Chondrocyte (in vitro differentiated cells): ENCODE data around the gene ZNF236. TPM values are rescaled to one million over a fixed set of nuclear protein-coding genes. Genes with fewer than 3 reads are reported as not detected.

Experiments
- DNase-seq: peaks from one replicate; pipeline ENCODE4 v3.0.0; 2021; ENCODE audit warnings: mixed read lengths, low spot score
- H3K27ac Mint-ChIP-seq: one replicate; pipeline ENCODE4 v1.8.0; 2021; ENCODE audit warnings: mild to moderate bottlenecking, moderate library complexity, mixed read lengths; ENCODE audit not compliant: unreplicated experiment
- H3K27me3 Mint-ChIP-seq: 2 replicates; pipeline ENCODE4 v1.8.0; 2021; ENCODE audit warnings: low read depth, mixed read lengths
- H3K36me3 Mint-ChIP-seq: 2 replicates; pipeline ENCODE4 v1.8.0; 2021; ENCODE audit warnings: low read depth, mixed read lengths
- H3K4me1 Mint-ChIP-seq: 2 replicates; pipeline ENCODE4 v1.8.0; 2021; ENCODE audit warnings: low read depth, mild to moderate bottlenecking, mixed read lengths
- H3K4me3 Mint-ChIP-seq: one replicate; pipeline ENCODE4 v1.8.0; 2021; ENCODE audit warnings: mild to moderate bottlenecking, moderate library complexity, mixed read lengths; ENCODE audit not compliant: unreplicated experiment
- H3K9me3 Mint-ChIP-seq: 2 replicates; pipeline ENCODE4 v1.8.0; 2021; ENCODE audit warnings: low read depth, mixed read lengths
- CTCF ChIP-seq: fragments of 200-600 bp; sonication (generic); IDR thresholded peaks from 2 replicates; pipeline ENCODE4 v1.5.0; 2021; ENCODE audit warnings: antibody characterized with exemption, mild to moderate bottlenecking, moderate library complexity
- total RNA-seq: library from RNA; stranded (reverse); gene quantifications from 3 replicates; pipeline ENCODE4 v1.2.1, GENCODE V29; 2021

ZNF236 gene
- total RNA-seq, 1 donor from 2014 or later = 14.3 TPM

GRCh38 chr18:76993573-76993972 lies 171.2 kb downstream of the ZNF236 start:
- Mint-ChIP-seq H3K27ac (no peak overlapping the region), H3K4me1 (no peaks in the 10 kb centered on the region), H3K9me3 (no peaks in the 10 kb centered on the region), H3K36me3 (no peaks in the 10 kb centered on the region), H3K27me3 (peaks cover 9% of the 10 kb centered on the region), H3K4me3 (no peak overlapping the region)
- no peak for DNase-seq
- TF ChIP-seq CTCF = no peak

GRCh38 chr18:76994086-76994654 lies 171.8 kb downstream of the ZNF236 start:
- peak overlapping the region; percentile 3 for H3K27ac Mint-ChIP-seq
- no peak overlapping the region for H3K4me3 Mint-ChIP-seq
- no peak for DNase-seq
- H3K36me3 Mint-ChIP-seq = no peaks in the 10 kb centered on the region
- no peaks in the 10 kb centered on the region for H3K9me3 Mint-ChIP-seq
- peaks cover 9% of the 10 kb centered on the region for H3K27me3 Mint-ChIP-seq
- H3K4me1 Mint-ChIP-seq = no peaks in the 10 kb centered on the region
- no peak for TF ChIP-seq CTCF

GRCh38 chr18:76995896-76996295 lies 173.5 kb downstream of the ZNF236 start:
- no peaks in the 10 kb centered on the region for H3K4me1 Mint-ChIP-seq
- no peaks in the 10 kb centered on the region for H3K9me3 Mint-ChIP-seq
- TF ChIP-seq CTCF = no peak
- no peak overlapping the region for H3K4me3 Mint-ChIP-seq
- H3K27ac Mint-ChIP-seq = no peak overlapping the region
- no peak for DNase-seq
- H3K36me3 Mint-ChIP-seq = no peaks in the 10 kb centered on the region
- peaks cover 6% of the 10 kb centered on the region for H3K27me3 Mint-ChIP-seq

GRCh38 chr18:76996429-76996828 lies 174.1 kb downstream of the ZNF236 start:
- Mint-ChIP-seq H3K4me3 (no peak overlapping the region), H3K27me3 (peaks cover 6% of the 10 kb centered on the region), H3K4me1 (no peaks in the 10 kb centered on the region), H3K27ac (no peak overlapping the region), H3K36me3 (no peaks in the 10 kb centered on the region), H3K9me3 (no peaks in the 10 kb centered on the region)
- no peak for DNase-seq
- no peak for TF ChIP-seq CTCF

- Mint-ChIP-seq H3K27ac (no peak overlapping the region), H3K36me3 (no peaks in the 10 kb centered on the region), H3K9me3 (no peaks in the 10 kb centered on the region), H3K4me3 (no peak overlapping the region), H3K27me3 (peaks cover 6% of the 10 kb centered on the region), H3K4me1 (no peaks in the 10 kb centered on the region)
- DNase-seq = no peak
- TF ChIP-seq CTCF = no peak
These were observed 175.8 kb downstream of the ZNF236 start for GRCh38 chr18:76997951-76998808.
